ENCODE data around the gene CLEC4D. TPM values are rescaled to one million over a fixed set of nuclear protein-coding genes. Genes with fewer than 3 reads are reported as not detected.
A peak's percentile ranks its signal among the peaks of the same experiment; 100 is the strongest.

CLEC4D gene
- total RNA-seq, 1 experiment from 2014 or later: 0.42 TPM

DNA sequence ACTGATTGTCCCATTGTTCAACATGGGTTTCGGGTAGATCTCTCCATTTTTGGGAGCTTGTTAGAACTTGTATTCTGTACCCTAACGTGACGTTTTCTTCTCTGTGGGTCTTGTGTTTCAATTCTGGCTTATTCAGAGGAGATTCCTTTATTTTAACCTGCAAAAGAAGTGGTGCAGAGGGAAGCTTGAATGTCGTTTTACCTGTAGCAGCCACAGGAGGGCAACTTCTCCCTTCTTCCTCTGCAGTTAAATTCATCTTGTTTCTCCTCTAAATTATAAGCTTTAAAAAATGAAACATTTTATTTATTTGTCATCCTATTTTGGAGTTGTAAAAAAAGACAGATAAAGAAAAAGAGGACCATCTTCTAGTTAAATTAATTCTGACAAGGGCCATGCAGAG, 13.7 kb upstream of the CLEC4D start:
- H4K20me1 ChIP-seq (ENCODE audit: control insufficient read depth, insufficient read depth, insufficient read length): no peaks in the 10 kb centered on the region
- no peak overlapping the region for H2BK20ac ChIP-seq (ENCODE audit: low read depth, low read length, poor library complexity, severe bottlenecking)
- H3K4me2 ChIP-seq (ENCODE audit: insufficient read depth, insufficient read length, low read length): no peak overlapping the region
- H3K4me1 ChIP-seq (ENCODE audit: insufficient read depth, low read length): peaks cover 3% of the 10 kb centered on the region; the same call in 1 of the 2 replicates
- Mint-ChIP-seq H3K27me3 (ENCODE audit: low read depth) (no peaks in the 10 kb centered on the region), H3K36me3 (ENCODE audit: insufficient read depth in 1 of 3, low read depth in 3 of 3) (peaks cover 0 to 3% (median 0%) of the 10 kb centered on the region in 3 experiments; a peak in 2 of 7 replicates), H3K9me3 (no peaks in the 10 kb centered on the region), H3K4me3 (no peak overlapping the region), H3K4me1 (peaks cover 15 to 34% of the 10 kb centered on the region in 2 experiments), H3K27ac (no peak overlapping the region)
- no peak overlapping the region for H2BK120ac ChIP-seq (ENCODE audit: low read depth, low read length, poor library complexity, severe bottlenecking)
- no peak overlapping the region for H4K5ac ChIP-seq (ENCODE audit: insufficient read length, low read depth, low read length)
- no peak overlapping the region for H3T11ph ChIP-seq (ENCODE audit: low read length)
- H3K23me2 ChIP-seq (ENCODE audit: insufficient read length, low read depth, low read length, poor library complexity, severe bottlenecking): no peaks in the 10 kb centered on the region
- no peaks in the 10 kb centered on the region for H3K79me2 ChIP-seq (ENCODE audit: insufficient read depth, low read length)
- no peak overlapping the region for H3K56ac ChIP-seq (ENCODE audit: insufficient read length, low read depth, low read length)
- no peak overlapping the region for H4K91ac ChIP-seq (ENCODE audit: insufficient read length, low read depth, low read length)
- no peak overlapping the region for H3K4ac ChIP-seq (ENCODE audit: low read depth, low read length)
- WGBS (ENCODE audit: extremely low coverage, insufficient read length, low lambda C conversion rate): no CpG with 5 or more reads among the region's 4 CpGs
- H3K79me1 ChIP-seq (ENCODE audit: insufficient read depth, low read depth, low read length, poor library complexity, severe bottlenecking): no peaks in the 10 kb centered on the region
- H3K27me3 ChIP-seq (ENCODE audit: insufficient read depth, low read length): no peaks in the 10 kb centered on the region
- H3K14ac ChIP-seq (ENCODE audit: insufficient read depth, low read length): no peak overlapping the region
- no peaks in the 10 kb centered on the region for H3K9me3 ChIP-seq (ENCODE audit: control insufficient read depth, low read depth, low read length)
- no peak overlapping the region for H2BK12ac ChIP-seq (ENCODE audit: insufficient read length, low read depth, low read length)
- no peak overlapping the region for H4K8ac ChIP-seq (replicated peaks; ENCODE audit: insufficient read length, low read depth, low read length)
- no peak overlapping the region for H3K23ac ChIP-seq (ENCODE audit: insufficient read length, low read depth, low read length)
- no peak overlapping the region for H3K18ac ChIP-seq (ENCODE audit: insufficient read length, low read depth, low read length)
- H3K27ac ChIP-seq (ENCODE audit: insufficient read length, low read depth, low read length): no peak overlapping the region
- TF ChIP-seq, protein P1, sequence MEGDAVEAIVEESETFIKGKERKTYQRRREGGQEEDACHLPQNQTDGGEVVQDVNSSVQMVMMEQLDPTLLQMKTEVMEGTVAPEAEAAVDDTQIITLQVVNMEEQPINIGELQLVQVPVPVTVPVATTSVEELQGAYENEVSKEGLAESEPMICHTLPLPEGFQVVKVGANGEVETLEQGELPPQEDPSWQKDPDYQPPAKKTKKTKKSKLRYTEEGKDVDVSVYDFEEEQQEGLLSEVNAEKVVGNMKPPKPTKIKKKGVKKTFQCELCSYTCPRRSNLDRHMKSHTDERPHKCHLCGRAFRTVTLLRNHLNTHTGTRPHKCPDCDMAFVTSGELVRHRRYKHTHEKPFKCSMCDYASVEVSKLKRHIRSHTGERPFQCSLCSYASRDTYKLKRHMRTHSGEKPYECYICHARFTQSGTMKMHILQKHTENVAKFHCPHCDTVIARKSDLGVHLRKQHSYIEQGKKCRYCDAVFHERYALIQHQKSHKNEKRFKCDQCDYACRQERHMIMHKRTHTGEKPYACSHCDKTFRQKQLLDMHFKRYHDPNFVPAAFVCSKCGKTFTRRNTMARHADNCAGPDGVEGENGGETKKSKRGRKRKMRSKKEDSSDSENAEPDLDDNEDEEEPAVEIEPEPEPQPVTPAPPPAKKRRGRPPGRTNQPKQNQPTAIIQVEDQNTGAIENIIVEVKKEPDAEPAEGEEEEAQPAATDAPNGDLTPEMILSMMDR (conservative IDR thresholded peaks at IDR 0.05): peak; percentile 70
- no peak overlapping the region for H2AFZ ChIP-seq (ENCODE audit: low read length)
- H2BK5ac ChIP-seq (ENCODE audit: insufficient read length, low read length): no peak overlapping the region
- H3K9ac ChIP-seq (ENCODE audit: extremely low read depth, insufficient read length, low read length): no peak overlapping the region
- no peak for DNase-seq
- H2AK5ac ChIP-seq (ENCODE audit: insufficient read length, low read length): no peak overlapping the region
- H2BK15ac ChIP-seq (ENCODE audit: low read depth, low read length): no peak overlapping the region
